AG04450 (cell line): ENCODE data around the gene CYFIP1. TPM values are rescaled to one million over a fixed set of nuclear protein-coding genes. Genes with fewer than 3 reads are reported as not detected.

ENCODE experiments used
- CTCF ChIA-PET: fragments of 300-600, 350-600 bp; formaldehyde crosslinking; extraction: SDS; loops from one replicate; lab custom pipeline; 2022; ENCODE audit warnings: antibody characterized with exemption, inconsistent platforms; lab: Charles Lee
- POLR2A ChIA-PET: fragments of 350-600 bp; formaldehyde crosslinking; extraction: SDS; loops from one replicate; lab custom pipeline; 2021; ENCODE audit warnings: antibody characterized with exemption, inconsistent platforms; lab: Yijun Ruan, JAX
- DNase-seq: peaks from one replicate; pipeline ENCODE4 v3.0.0-alpha.2; 2011; ENCODE audit warnings: low read depth, low spot score
- H3K27ac ChIP-seq: one replicate; pipeline ENCODE4 v1.5.1; 2012; ENCODE audit warnings: low read depth, low read length, control low read depth
- H3K27me3 ChIP-seq: one replicate; pipeline ENCODE4 v1.6.0; 2012; ENCODE audit warnings: low read length; ENCODE audit not compliant: control insufficient read depth, insufficient read depth
- H3K4me3 ChIP-seq: 2 replicates; pipeline ENCODE4 v1.5.1; 2011; ENCODE audit warnings: mild to moderate bottlenecking, low read depth, low read length, control low read depth
- H3K9me3 ChIP-seq: 2 replicates; pipeline ENCODE4 v1.5.1; 2012; ENCODE audit warnings: low read length; ENCODE audit not compliant: control insufficient read depth, insufficient read depth
- polyA plus RNA-seq: library from polyadenylated mRNA; depleted of rRNA; stranded (reverse); fragments of >200 nt; gene quantifications from 2 replicates; pipeline ENCODE4 v1.2.3, GENCODE V29; 2011
- TF ChIP-seq, protein P1 (sequence below): IDR thresholded peaks from 2 replicates; pipeline ENCODE4 v1.5.1; 2011; ENCODE audit warnings: low read depth, low read length, control low read depth, inconsistent platforms

CYFIP1 gene
- polyA plus RNA-seq, 1 experiment = 70.9 TPM

DNA sequence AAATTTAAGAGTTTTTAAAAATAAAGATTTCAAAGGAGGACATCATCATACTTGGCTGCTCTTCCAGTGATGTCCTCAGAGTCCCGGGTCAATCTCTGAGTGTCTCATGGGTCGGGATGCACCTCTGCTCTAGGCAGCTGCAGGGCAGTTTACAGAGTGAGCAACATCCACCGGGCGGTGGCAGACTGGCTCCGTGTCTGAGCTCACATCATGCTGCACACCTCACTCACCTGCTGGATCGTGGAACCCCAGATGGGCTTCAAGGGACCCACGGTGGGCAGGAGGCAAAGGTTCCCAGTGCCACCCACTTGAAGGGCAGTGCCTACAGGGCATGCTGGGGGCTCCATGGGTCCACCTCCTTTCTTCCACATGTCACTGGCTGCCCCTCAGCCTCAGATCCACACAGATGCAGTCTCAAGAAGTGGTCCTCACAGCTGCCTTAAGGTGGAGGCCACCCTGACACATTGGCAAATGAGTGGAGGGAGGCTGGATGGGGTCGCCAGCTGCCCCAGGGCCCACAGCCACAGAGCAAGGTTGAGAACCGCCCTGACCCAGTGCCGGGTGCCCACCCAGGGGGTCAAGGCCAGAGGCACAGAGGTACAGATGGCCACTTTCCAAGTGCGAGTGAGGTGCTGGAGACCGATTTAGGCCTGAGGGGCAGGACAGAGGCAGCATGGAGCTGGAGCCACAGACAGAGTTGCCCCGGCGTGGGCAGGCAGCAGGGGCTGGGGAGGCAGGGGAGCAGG lies 25.2 kb downstream of the CYFIP1 start:
- Histone ChIP-seq H3K27ac (no peak overlapping the region), H3K27me3 (no peaks in the 10 kb centered on the region), H3K9me3 (peaks cover 9% of the 10 kb centered on the region; the same call in 1 of the 2 replicates), H3K4me3 (no peak overlapping the region)
- ChIA-PET POLR2A (no interaction called here), CTCF (no interaction called here)
- DNase-seq = no peak
- TF ChIP-seq, protein P1, sequence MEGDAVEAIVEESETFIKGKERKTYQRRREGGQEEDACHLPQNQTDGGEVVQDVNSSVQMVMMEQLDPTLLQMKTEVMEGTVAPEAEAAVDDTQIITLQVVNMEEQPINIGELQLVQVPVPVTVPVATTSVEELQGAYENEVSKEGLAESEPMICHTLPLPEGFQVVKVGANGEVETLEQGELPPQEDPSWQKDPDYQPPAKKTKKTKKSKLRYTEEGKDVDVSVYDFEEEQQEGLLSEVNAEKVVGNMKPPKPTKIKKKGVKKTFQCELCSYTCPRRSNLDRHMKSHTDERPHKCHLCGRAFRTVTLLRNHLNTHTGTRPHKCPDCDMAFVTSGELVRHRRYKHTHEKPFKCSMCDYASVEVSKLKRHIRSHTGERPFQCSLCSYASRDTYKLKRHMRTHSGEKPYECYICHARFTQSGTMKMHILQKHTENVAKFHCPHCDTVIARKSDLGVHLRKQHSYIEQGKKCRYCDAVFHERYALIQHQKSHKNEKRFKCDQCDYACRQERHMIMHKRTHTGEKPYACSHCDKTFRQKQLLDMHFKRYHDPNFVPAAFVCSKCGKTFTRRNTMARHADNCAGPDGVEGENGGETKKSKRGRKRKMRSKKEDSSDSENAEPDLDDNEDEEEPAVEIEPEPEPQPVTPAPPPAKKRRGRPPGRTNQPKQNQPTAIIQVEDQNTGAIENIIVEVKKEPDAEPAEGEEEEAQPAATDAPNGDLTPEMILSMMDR = no peak

DNA sequence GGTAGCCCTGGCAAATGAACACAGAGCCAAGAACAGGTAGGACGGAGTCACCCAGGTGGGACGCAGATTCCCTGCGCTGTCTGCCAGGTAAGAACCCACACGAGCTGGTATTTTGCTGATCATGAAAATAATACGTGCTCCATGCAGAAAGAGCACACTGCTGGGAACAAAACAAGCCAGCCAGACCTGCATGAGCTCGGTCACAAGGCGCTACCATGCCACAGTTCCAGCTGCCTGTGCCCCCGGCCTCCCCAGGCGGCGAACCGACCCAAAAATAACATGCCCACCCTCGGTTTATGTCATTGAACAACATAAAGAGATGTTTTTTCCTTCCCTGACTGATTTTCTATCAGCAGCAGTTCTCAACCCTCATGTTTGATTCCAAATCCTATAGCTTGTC lies 25.8 kb downstream of the CYFIP1 start:
- ChIA-PET POLR2A (no interaction called here), CTCF (no interaction called here)
- TF ChIP-seq, protein P1 = no peak
- peaks cover 9% of the 10 kb centered on the region; the same call in 1 of the 2 replicates for H3K9me3 ChIP-seq
- H3K4me3 ChIP-seq = no peak overlapping the region
- H3K27me3 ChIP-seq = no peaks in the 10 kb centered on the region
- DNase-seq = no peak
- no peak overlapping the region for H3K27ac ChIP-seq

DNA sequence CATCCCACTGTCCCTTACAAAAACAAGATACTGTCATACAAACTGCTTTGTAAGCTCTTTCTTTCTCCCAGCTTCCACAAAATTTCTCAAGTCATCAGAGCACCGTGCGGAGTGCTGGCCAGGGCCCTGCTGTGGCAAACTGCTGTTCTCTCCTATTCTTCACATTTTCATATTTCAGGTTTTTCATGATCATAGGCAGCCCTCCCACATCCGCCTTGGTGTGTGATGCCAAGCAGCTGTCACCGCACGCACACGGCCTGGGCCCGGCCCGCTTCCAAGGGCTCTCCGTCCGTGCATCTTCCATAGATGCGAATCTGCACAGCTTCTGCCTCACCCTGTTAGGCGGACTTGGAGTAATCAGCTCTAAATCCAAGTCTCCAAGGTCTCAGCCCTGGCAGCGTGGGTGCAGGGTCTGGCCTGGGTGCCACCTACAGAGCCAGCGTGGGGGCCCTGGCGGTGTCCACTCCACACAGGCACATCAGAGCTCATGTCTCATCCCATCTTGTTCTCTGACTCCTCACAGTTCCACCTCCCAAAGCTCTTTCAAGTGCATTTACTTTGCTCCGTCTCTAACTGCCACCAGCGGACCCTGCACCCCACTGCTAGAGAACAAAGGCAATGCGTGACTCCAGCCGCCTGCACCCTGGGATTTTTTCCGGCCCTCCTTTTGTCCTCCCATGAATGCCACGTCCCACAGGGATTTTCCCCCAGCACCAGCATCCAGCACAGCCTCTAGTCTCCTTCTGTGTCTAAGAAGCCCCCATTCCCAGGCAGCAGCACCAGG lies 27.2 kb downstream of the CYFIP1 start:
- ChIA-PET POLR2A (no interaction called here), CTCF (no interaction called here)
- DNase-seq = no peak
- Histone ChIP-seq H3K9me3 (peaks cover 9% of the 10 kb centered on the region; the same call in 1 of the 2 replicates), H3K27ac (no peak overlapping the region), H3K27me3 (no peaks in the 10 kb centered on the region), H3K4me3 (no peak overlapping the region)
- TF ChIP-seq, protein P1 = no peak

DNA sequence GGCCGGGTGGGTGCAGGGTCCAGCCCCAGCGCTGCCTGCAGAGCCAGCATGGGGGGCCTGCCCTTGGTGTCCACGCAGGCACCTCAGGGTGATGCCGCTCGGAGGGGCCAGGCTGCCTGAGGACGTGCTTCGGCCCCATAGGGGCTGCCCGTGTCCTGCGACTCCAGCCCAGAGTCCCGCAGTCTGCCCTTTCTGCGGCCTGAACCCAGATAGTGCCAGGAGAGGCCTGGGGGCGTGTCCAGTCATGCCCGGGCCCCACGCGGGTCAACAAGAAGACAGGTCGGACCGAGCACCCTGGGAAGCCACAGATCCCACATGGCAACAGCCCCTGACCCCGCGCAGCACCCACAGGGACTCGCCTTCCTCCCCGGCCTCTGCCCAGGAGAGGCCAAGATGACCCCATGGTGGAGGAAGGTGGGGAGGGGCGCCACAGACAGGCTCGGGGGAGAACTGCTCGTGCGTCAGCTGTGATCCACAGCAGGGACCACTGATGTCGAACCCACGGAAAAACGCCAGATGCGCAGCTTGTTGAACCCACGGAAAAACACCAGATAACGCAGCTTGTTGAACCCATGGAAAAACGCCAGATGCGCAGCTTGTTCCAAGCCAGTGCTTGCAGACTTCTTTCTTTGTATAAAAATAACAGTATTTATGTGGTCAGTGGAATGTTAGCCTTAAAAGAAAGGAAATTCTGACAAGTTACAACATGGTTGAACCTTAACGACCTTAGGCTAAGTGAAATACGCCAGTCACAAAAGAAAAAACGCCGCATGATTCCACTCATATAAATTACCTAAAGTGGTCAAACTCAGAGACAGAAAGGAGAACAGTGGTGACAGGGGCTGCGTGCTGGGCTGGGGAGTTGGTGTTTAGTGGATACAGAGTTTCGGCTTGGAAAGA lies 28.5 kb downstream of the CYFIP1 start:
- POLR2A ChIA-PET = no interaction called here
- Histone ChIP-seq H3K27ac (no peak overlapping the region), H3K27me3 (no peaks in the 10 kb centered on the region), H3K4me3 (no peak overlapping the region), H3K9me3 (peaks cover 9% of the 10 kb centered on the region; the same call in 1 of the 2 replicates)
- no peak for DNase-seq
- CTCF ChIA-PET = no interaction called here
- TF ChIP-seq, protein P1 = no peak
